Progenitor cell of endocrine pancreas (in vitro differentiated cells): ENCODE results near the gene CPLANE2. TPM values are rescaled to one million over a fixed set of nuclear protein-coding genes. Genes with fewer than 3 reads are reported as not detected.
A peak's percentile ranks its signal among the peaks of the same experiment; 100 is the strongest.

Source experiments
- DNase-seq: peaks from one replicate; pipeline ENCODE4 v3.0.0; 2021; ENCODE audit warnings: low spot score; ENCODE audit not compliant: unreplicated experiment
- H3K27ac Mint-ChIP-seq: 2 replicates; pipeline ENCODE4 v1.8.0; 2021; ENCODE audit warnings: mild to moderate bottlenecking, moderate library complexity, mixed read lengths
- H3K27me3 Mint-ChIP-seq: 2 replicates; pipeline ENCODE4 v1.8.0; 2021; ENCODE audit warnings: mixed read lengths
- H3K36me3 Mint-ChIP-seq: 2 replicates; pipeline ENCODE4 v1.8.0; 2022; ENCODE audit warnings: mixed read lengths; ENCODE audit not compliant: insufficient read depth
- H3K4me1 Mint-ChIP-seq: 2 replicates; pipeline ENCODE4 v1.8.0; 2021; ENCODE audit warnings: low read depth, mixed read lengths
- H3K4me3 Mint-ChIP-seq: 2 replicates; pipeline ENCODE4 v1.8.0; 2021; ENCODE audit warnings: low read depth, mild to moderate bottlenecking, moderate library complexity, mixed read lengths
- H3K9me3 Mint-ChIP-seq: 2 replicates; pipeline ENCODE4 v1.8.0; 2021; ENCODE audit warnings: low read depth, mixed read lengths
- CTCF ChIP-seq: fragments of 200-600 bp; sonication (generic); IDR thresholded peaks from one replicate; pipeline ENCODE4 v1.5.0; 2021; ENCODE audit warnings: antibody characterized with exemption, mild to moderate bottlenecking; ENCODE audit not compliant: unreplicated experiment
- total RNA-seq: library from RNA; stranded (reverse); gene quantifications from 2 replicates; pipeline ENCODE4 v1.2.1, GENCODE V29; 2021

Gene CPLANE2
- total RNA-seq, 1 donor from 2014 or later: 16.5 TPM

GRCh38 chr1:16241221-16241708 lies 4.3 kb upstream of the CPLANE2 start:
- Mint-ChIP-seq H3K9me3 (no peaks in the 10 kb centered on the region), H3K4me1 (peaks cover 20% of the 10 kb centered on the region), H3K36me3 (peaks cover 2% of the 10 kb centered on the region), H3K27ac (no peak overlapping the region), H3K4me3 (no peak overlapping the region), H3K27me3 (no peaks in the 10 kb centered on the region)
- DNase-seq: no peak
- no peak for TF ChIP-seq CTCF

- DNase-seq: no peak
- Mint-ChIP-seq H3K4me1 (peaks cover 24% of the 10 kb centered on the region), H3K27ac (no peak overlapping the region), H3K27me3 (no peaks in the 10 kb centered on the region), H3K4me3 (no peak overlapping the region), H3K9me3 (no peaks in the 10 kb centered on the region), H3K36me3 (no peaks in the 10 kb centered on the region)
- no peak for TF ChIP-seq CTCF
Measured at GRCh38 chr1:16239972-16240491, 3.0 kb upstream of the CPLANE2 start.

- Mint-ChIP-seq H3K9me3 (no peaks in the 10 kb centered on the region), H3K27me3 (no peaks in the 10 kb centered on the region), H3K4me1 (peaks cover 20% of the 10 kb centered on the region), H3K27ac (peak overlapping the region; percentile 95), H3K36me3 (no peaks in the 10 kb centered on the region), H3K4me3 (peak overlapping the region; percentile 85)
- TF ChIP-seq CTCF: no peak
- no peak for DNase-seq
Measured at GRCh38 chr1:16237343-16237830, 404 bp upstream of the CPLANE2 start.

- Mint-ChIP-seq H3K4me1 (peaks cover 16% of the 10 kb centered on the region), H3K36me3 (no peaks in the 10 kb centered on the region), H3K27me3 (no peaks in the 10 kb centered on the region), H3K27ac (peak overlapping the region; percentile 91), H3K9me3 (no peaks in the 10 kb centered on the region), H3K4me3 (peak overlapping the region; percentile 85)
- peak; percentile 31 for TF ChIP-seq CTCF
- no peak for DNase-seq
Measured at GRCh38 chr1:16235944-16236510, 956 bp downstream of the CPLANE2 start.

GRCh38 chr1:16235347-16235746 lies 1.6 kb downstream of the CPLANE2 start:
- Mint-ChIP-seq H3K27me3 (no peaks in the 10 kb centered on the region), H3K4me3 (no peak overlapping the region), H3K4me1 (peaks cover 13% of the 10 kb centered on the region), H3K9me3 (no peaks in the 10 kb centered on the region), H3K27ac (no peak overlapping the region), H3K36me3 (no peaks in the 10 kb centered on the region)
- no peak for TF ChIP-seq CTCF
- DNase-seq: no peak
